ENCODE measurements around the gene MS4A3.
"Not testable (repeated sequence)": the region's sequence is repeated elsewhere in the genome, so short reads cannot be mapped to it uniquely, and the experiment has no call there.

MS4A3 gene

GRCh38 chr11:60095477-60096120 is 39.1 kb downstream of the MS4A3 start:
- no peak for DNase-seq (ENCODE audit: low read depth)

DNA sequence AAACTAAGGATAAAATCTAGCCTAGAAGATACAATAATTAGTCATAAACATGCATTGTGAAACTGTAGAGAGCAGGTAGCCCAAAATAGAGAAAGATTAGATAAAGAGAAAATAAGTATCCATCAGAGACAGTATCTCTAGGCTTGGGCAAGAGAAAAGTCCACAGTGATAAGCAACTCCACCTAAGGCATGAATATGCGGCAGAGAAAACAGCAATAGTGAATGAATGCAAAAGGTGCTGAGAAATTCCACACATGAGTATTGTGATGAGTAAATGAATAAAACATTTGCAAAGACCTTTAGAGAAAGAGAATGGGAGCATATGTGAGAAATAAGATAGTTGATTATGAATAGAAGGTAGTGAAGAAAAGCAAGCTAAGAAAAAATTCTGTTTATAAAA is 40.7 kb downstream of the MS4A3 start:
- DNase-seq (ENCODE audit: low read depth) = no peak

GRCh38 chr11:60098508-60098907 is 42.0 kb downstream of the MS4A3 start:
- no peak for DNase-seq (ENCODE audit: low read depth)

DNA sequence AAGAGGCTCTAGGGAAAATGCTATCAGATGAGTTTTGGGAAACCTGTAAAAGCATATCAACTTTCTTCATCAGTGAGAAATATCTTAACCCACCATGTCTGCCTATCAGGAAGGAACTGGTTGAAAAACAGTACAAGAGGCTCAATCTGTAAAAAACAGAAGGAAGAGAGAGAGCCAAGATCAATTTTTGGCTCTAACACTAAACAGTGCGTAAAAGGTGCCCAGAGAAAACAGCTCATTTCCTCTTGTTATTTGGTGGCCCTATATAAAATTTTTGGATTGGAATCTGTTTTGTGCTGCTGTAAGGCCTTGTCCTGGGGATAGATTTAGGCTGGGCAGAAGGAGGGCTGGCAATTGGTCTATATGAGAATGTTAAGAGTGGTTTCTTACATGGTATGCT is 44.1 kb downstream of the MS4A3 start:
- DNase-seq (ENCODE audit: low read depth) = no peak

DNA sequence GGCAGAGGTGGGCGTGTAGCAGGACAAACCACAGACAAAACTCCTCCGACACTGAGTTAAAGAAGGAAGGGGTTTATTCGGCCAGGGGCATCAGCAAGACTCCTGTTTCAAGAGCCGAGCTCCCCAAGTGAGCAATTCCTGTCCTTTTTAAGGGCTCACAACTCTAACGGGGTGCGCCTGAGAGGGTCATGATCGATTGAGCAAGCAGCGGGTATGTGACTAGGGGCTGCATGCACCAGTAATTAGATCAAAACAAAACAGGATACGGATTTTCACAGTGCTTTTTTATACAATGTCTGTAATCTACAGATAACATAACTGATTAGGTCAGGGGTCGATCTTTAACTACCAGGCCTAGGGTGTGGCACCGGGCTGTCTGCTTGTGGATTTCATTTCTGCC is 44.9 kb downstream of the MS4A3 start:
- not testable (repeated sequence) for DNase-seq (ENCODE audit: low read depth)

- DNase-seq (ENCODE audit: low read depth) = not testable (repeated sequence)
These were observed 48.1 kb downstream of the MS4A3 start for GRCh38 chr11:60104471-60105115.

DNA sequence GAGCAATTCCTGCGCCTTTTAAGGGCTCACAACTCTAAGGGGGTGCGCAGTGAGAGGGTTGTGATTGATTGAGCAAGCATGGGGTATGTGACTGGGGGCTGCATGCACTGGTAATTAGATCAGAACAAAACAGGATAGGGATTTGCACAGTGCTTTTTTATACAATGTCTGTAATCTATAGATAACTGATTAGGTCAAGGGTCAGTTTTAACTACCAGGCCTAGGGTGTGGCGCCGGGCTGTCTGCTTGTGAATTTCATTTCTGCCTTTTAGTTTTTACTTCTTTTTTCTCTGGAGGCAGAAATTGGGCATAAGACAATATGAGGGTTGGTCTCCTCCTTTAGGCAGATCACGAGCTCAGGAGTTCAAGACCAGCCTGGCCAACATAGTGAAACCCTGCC is 52.2 kb downstream of the MS4A3 start:
- not testable (repeated sequence) for DNase-seq (ENCODE audit: low read depth)

DNA sequence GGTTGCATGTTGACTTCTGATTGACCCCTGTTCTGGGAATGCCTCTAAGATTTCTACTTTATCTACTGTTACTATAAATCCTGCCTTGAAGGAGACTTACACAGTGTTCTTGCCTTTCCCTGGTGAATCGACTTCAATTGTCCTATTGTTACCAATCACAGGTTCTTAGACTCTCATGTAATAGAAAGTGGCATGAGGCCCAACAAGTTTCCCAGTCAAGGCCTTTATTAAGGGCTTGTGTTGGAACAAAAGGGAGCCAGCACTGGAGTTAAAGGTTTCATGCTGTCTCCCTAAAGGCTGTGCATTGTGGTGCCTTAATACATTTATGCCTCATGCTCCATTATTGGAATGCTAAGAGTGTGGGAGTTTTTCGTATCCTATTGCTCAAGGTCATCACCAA is 55.3 kb downstream of the MS4A3 start:
- no peak for DNase-seq (ENCODE audit: low read depth)

GRCh38 chr11:60116996-60117790 is 60.7 kb downstream of the MS4A3 start:
- no peak for DNase-seq (ENCODE audit: low read depth)

DNA sequence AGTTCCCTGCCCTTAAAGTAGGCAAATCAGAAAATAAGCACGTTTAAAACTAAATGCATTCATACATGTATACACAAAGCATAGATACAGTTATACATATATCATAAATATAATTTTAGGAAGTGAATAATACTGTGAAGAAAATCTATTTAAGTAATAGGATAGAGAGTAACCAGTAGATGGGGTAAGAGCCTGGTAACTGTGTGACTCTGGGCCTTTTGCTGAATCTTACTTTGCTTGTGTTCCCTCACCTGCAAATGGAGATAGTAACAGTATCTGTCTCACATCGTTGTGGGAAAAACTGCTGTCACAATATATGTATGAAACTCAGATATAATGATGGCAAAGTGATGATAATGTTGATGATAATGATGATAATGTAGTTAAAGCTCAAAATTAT is 61.9 kb downstream of the MS4A3 start:
- no peak for DNase-seq (ENCODE audit: low read depth)

DNA sequence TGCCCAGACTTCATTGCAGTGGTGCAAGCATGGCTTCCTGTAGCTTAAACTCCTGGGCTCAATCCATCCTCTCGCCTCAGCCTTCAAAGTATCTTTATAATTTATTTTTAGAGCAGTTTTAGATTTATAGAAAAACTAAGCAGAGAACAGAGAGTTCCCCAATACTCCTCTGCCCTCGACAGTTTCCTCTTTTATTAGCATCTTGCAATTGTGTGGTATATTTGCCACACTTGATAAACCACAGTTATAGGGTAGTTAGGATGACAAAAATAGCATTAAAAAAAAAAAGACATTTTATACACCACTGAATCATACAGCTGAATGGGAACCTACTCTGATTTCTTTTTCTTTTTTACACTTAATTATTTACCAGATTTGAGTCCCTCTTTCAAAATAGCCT is 63.2 kb downstream of the MS4A3 start:
- no peak for DNase-seq (ENCODE audit: low read depth)

Measured in fibroblast of gingiva (primary cell).